IPS-18c (cell line): Measurements from ENCODE around the gene TRMT2A.

Experiments
- H3K4me3 ChIP-seq: 2 replicates; pipeline ENCODE4 v1.7.0; 2013; ENCODE audit warnings: low read depth, mild to moderate bottlenecking, low read length, moderate library complexity; ENCODE audit not compliant: insufficient read depth
- H3K9me3 ChIP-seq: one replicate; pipeline ENCODE4 v1.6.1; 2013; ENCODE audit warnings: mild to moderate bottlenecking, low read length, moderate library complexity; ENCODE audit not compliant: control insufficient read depth, insufficient read depth

The TRMT2A gene

DNA sequence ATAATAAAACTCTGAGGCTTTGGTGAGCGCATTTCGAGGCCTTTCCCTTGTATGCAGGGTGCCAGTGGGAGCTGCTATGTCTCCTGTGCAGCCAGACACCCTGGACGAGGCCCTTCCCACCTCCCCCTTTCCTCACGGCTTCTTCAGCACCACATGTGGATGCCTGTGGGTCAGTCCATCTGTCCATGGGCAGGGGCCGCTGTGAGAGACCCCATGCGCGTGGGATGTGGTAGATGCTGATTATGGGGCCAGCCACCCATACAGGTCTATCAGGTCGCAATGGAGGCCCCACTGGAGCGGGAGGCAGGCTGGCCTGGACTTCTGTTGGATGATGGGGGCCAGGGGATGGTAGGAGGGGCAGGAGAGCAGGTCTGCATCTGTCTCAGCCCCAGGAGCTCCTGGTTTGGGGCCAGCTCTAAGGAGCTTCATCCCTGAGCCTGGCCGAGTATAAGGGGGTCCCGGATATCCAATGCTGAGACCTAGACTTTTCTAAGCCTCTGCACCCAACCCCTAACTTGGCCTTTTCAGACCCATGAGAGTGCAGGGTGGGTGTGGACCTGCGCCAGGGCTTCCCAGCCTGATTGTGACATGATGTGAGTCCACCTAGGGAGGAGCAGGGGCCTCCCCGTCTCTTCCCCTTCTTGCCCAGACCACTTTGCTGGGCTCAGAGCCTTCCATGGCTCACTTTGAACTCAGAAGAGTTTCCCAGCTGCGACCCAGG is 51.0 kb downstream of the TRMT2A start:
- H3K4me3 ChIP-seq = no peak overlapping the region
- no peaks in the 10 kb centered on the region for H3K9me3 ChIP-seq

- H3K9me3 ChIP-seq = no peaks in the 10 kb centered on the region
- no peak overlapping the region for H3K4me3 ChIP-seq
Observed at GRCh38 chr22:20064545-20065262, 52.3 kb downstream of the TRMT2A start.

- Histone ChIP-seq H3K9me3 (no peaks in the 10 kb centered on the region), H3K4me3 (no peak overlapping the region)
Observed at GRCh38 chr22:20064140-20064480, 52.9 kb downstream of the TRMT2A start.

GRCh38 chr22:20063271-20064139 is 53.5 kb downstream of the TRMT2A start:
- Histone ChIP-seq H3K4me3 (no peak overlapping the region), H3K9me3 (no peaks in the 10 kb centered on the region)

GRCh38 chr22:20062766-20063083 is 54.3 kb downstream of the TRMT2A start:
- H3K4me3 ChIP-seq = no peak overlapping the region

GRCh38 chr22:20062043-20062765 is 54.8 kb downstream of the TRMT2A start:
- no peaks in the 10 kb centered on the region for H3K9me3 ChIP-seq
- H3K4me3 ChIP-seq = no peak overlapping the region

More at GRCh38 chr22:20062766-20063083, 54.3 kb downstream of the TRMT2A start:
- H3K9me3 ChIP-seq = no peaks in the 10 kb centered on the region
